Lung (tissue), 12 donors: Measurements from ENCODE around the gene GPR152. TPM values are rescaled to one million over a fixed set of nuclear protein-coding genes. Genes with fewer than 3 reads are reported as not detected.

Source experiments
- ATAC-seq: fragments of 200-7000 bp; cut with Tn5 transposase; one replicate; pipeline ENCODE4 v1.9.1; 2020; ENCODE audit warnings: moderate number of reproducible peaks; ENCODE audit not compliant: insufficient read depth, low FRiP score
- DNase-seq, 3 donors: peaks; one replicate each; pipeline ENCODE4 v3.0.0-alpha.2; 2013 to 2017
- H3K27ac ChIP-seq, 2 donors: one replicate each; pipeline ENCODE4 v1.5.1; 2013; ENCODE audit warnings: mild to moderate bottlenecking in 2 of 2, moderate library complexity in 2 of 2, control low read depth in 1 of 2, inconsistent platforms in 1 of 2, low read depth in 1 of 2, low read length in 1 of 2
- H3K27me3 ChIP-seq, 3 donors: one replicate each; pipeline ENCODE4 v1.5.1; 2013; ENCODE audit warnings: low read length in 2 of 3; ENCODE audit not compliant: control insufficient read depth in 3 of 3, insufficient read depth in 3 of 3
- H3K36me3 ChIP-seq, 4 donors: one replicate each; pipeline ENCODE4 v1.5.1; 2013; ENCODE audit warnings: low read length in 4 of 4, mild to moderate bottlenecking in 1 of 4, moderate library complexity in 1 of 4; ENCODE audit not compliant: control insufficient read depth in 4 of 4, insufficient read depth in 4 of 4
- H3K4me1 ChIP-seq, 5 donors: one replicate each; pipeline ENCODE4 v1.5.1; 2013; ENCODE audit warnings: low read length in 5 of 5, mild to moderate bottlenecking in 2 of 5, moderate library complexity in 1 of 5; ENCODE audit not compliant: control insufficient read depth in 5 of 5, insufficient read depth in 5 of 5
- H3K4me3 ChIP-seq: one replicate; pipeline ENCODE4 v1.5.1; 2013; ENCODE audit warnings: mild to moderate bottlenecking, control low read depth, moderate library complexity
- H3K9ac ChIP-seq, 2 donors: one replicate each; pipeline ENCODE4 v1.5.1; 2013; ENCODE audit warnings: low read length in 2 of 2, control low read depth in 1 of 2; ENCODE audit not compliant: insufficient read depth in 1 of 2
- H3K9me3 ChIP-seq, 4 donors: one replicate each; pipeline ENCODE4 v1.5.1; 2013; ENCODE audit warnings: low read length in 3 of 4, mild to moderate bottlenecking in 1 of 4, moderate library complexity in 1 of 4; ENCODE audit not compliant: control insufficient read depth in 4 of 4, insufficient read depth in 3 of 4
- CTCF ChIP-seq: IDR thresholded peaks from 2 replicates; pipeline ENCODE4 v1.5.1; 2012; ENCODE audit warnings: mild to moderate bottlenecking; ENCODE audit errors: control extremely low read depth, extremely low read depth
- WGBS, 2 donors: extraction: QIAGEN DNeasy Blood & Tissue Kit; methylation state at CpG; one replicate each; pipeline ENCODE4 v1.1.7; 2013; 5-methylcytosine and 5-hydroxymethylcytosine counted together
- polyA plus RNA-seq, 2 donors: library from polyadenylated mRNA; stranded (reverse); fragments of 200-250 nt; gene quantifications; one replicate each; pipeline ENCODE4 v1.2.1, GENCODE V29; 2013
- total RNA-seq, 2 donors: library from RNA; depleted of rRNA in 1 of 2; stranded (reverse); fragments of >200 nt in 1 of 2; gene quantifications; one replicate each; pipeline ENCODE4 v1.2.1, GENCODE V29; 2014 to 2021
- donor health status: control.
- donor health status: control.
- donor health status: Bipolar disorder and iron deficiency.
- donor health status: healthy.
- donor health status: DM: yes; HTN: yes; CAD: no.

GPR152 gene
- total and polyA plus RNA-seq, 4 donors, result 0.06 TPM; not detected in 3

- Histone ChIP-seq H3K4me3 (no peak within 1 kb of the TSS), H3K9me3 (peaks cover 0 to 2% (median 0%) of the 10 kb centered on the region in 4 donors), H3K27me3 (peaks cover 0 to 3% (median 2%) of the 10 kb centered on the region in 3 donors), H3K36me3 (no peaks in the 10 kb centered on the region), H3K9ac (no peak within 1 kb of the TSS), H3K27ac (no peak within 1 kb of the TSS), H3K4me1 (peaks cover 0 to 41% (median 18%) of the 10 kb centered on the region in 5 donors)
- WGBS, 2 donors, result 6% methylated on average over 27 to 66 of the region's 67 CpGs
- no peak for ATAC-seq
- no peak for DNase-seq
- TF ChIP-seq CTCF, result no peak
Observed at GRCh38 chr11:67415501-67416304, 36.8 kb downstream of the GPR152 start, which contains the start of gene CARNS1. Gene CARNS1 (plus strand): TSS chr11:67415678. CDS start chr11:67416200, 522 bp downstream.

DNA sequence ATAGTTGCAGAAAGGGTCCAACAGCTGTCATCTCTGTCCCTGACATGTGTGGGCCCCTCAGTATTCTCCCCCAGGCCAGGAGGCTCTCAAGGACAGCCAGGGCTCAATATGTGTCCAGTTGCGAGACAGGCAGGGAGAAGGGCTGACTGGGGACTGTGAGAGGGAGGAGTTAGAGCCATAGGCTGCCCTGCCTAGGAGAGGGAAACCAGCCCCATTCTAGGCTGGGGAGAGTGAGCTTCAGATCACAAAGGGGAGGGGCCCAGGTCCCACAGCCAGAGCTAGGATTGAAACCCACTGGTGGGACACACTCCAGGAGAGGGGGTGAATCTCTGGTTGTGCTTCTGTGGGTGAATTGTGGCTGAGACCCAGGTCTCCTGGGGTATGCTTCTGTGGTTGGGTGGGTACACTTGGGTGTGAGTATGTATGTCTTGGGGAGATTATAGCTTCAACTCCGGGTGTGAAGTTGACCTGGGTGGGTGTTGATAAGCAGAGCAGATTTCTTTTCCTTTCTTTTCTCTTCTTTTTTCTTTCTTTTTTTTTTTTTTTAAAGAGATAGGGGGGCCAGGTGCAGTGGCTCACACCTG lies 39.2 kb downstream of the GPR152 start:
- DNase-seq, result no peak
- Histone ChIP-seq H3K9ac (no peak overlapping the region), H3K9me3 (peaks cover 0 to 2% (median 0%) of the 10 kb centered on the region in 4 donors), H3K36me3 (no peaks in the 10 kb centered on the region), H3K4me3 (no peak overlapping the region), H3K4me1 (peaks cover 0 to 24% (median 21%) of the 10 kb centered on the region in 5 donors), H3K27ac (no peak overlapping the region), H3K27me3 (peaks cover 0 to 3% (median 2%) of the 10 kb centered on the region in 3 donors)
- WGBS, 2 donors, result 78 to 81% methylated on average over 2 of the region's 2 CpGs
- no peak for ATAC-seq
- TF ChIP-seq CTCF, result no peak

- 80 to 81% methylated on average over 9 of the region's 9 CpGs for WGBS, 2 donors
- H3K9ac ChIP-seq, result no peak overlapping the region
- no peak overlapping the region for H3K27ac ChIP-seq
- DNase-seq (no peak), ATAC-seq (no peak)
- no peak for TF ChIP-seq CTCF
- H3K4me1 ChIP-seq, result peaks cover 0 to 23% (median 15%) of the 10 kb centered on the region in 5 donors
- peaks cover 0 to under 1% (median 0%) of the 10 kb centered on the region in 4 donors for H3K9me3 ChIP-seq
- H3K27me3 ChIP-seq, result peaks cover 0 to 3% (median 2%) of the 10 kb centered on the region in 3 donors
- no peaks in the 10 kb centered on the region for H3K36me3 ChIP-seq
- H3K4me3 ChIP-seq, result no peak overlapping the region
Observed at GRCh38 chr11:67412495-67413179, 39.9 kb downstream of the GPR152 start.
